Dedifferentiated amniotic fluid mesenchymal stem cell (primary cell): ENCODE results near the gene SIRT2.

Experiments used
- DNase-seq: peaks from one replicate; pipeline ENCODE4 v3.0.0-alpha.2; 2016; ENCODE audit errors: extremely low spot score

Gene SIRT2

GRCh38 chr19:38845374-38846024 is 53.9 kb downstream of the SIRT2 start:
- DNase-seq: no peak

DNA sequence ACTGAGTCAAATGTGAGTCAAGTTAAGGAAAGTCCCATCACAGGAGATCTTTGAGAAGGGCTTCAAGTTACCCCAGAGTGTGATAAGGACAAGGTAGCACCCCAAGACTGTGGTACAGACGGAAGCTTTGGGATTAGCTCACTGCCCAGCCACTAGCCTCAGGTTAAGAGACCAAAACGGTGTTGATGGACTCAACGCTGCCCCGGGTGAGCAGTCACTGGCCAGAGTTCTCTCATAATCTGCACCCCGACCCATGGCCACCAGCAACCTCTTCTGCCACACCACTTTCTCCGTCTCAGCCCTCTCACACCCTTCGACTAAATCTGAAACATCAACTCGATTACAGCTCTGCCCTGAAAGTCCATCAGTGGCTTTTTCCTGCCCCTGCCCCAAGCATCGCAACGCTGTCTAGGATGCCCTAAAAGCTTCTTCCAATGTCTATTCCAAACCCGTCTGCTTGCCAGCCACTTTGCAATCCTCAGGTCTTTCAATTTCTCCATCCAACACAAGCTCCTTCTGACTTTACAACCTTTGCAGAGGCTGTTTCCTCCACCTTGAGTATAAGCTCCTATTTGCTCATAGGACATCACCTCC is 55.2 kb downstream of the SIRT2 start:
- no peak for DNase-seq

DNA sequence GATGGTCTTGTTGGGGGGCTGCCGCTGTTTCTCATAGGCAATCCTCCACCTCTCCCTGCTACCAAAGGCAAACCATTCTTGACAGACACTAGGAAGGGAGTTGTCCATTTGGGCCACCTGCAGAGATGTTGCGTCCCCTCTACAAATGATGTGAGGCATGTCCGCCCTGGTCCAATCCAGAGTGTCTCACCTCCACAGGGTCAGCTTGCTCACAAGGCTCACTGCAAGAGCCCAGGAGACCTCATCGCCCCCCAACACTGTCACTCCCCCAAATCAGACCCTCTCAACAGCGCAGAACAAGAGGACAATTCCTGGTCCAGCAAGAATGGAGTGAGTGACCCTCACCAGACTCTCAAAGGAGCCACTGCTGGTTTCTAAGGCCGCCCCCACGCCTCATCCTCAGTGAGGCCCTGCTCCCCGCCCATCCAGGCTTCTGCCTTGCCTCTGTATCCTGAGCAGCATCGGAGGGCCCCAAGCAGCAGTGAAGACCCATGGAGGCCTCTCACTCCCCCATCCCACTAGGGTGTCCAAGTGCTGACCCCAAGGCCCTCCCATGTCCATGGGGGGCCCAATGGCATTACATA is 56.2 kb downstream of the SIRT2 start:
- DNase-seq: no peak

DNA sequence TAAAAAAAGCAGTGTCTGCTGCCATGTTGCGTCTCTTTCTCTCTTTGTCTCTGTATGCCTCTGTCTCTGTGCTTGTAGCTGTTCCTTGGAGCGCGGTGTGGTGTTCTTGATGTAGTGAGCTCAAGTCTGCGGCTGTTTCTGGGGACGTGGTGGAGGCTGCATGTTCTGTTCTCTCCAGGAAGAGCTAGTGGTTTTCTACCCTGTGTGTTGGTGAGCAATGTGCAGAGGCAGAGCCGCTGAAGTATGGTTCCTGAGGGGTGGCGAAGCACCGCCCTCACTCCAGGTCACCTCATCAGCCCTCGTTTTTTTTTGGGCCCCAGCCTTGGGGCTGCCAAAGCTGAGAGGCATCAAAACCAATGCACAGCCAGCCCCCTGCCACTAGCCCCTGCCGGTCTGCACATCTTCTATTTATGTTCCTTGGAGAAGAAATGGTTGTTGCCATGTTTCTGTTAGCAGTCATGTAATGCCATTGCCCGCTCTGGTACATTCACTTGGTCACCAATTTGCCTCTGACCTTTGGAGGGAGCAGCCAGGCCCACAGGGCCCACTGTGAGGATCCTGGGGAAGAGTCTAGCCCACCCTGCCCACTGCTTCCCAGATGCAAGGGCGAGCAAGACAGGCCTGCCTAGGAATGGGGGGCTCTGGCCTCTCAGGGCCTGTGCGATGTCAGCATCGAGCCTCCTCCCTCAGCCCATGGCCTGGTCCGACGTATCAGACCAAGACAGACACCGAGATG is 56.8 kb downstream of the SIRT2 start:
- no peak for DNase-seq

DNA sequence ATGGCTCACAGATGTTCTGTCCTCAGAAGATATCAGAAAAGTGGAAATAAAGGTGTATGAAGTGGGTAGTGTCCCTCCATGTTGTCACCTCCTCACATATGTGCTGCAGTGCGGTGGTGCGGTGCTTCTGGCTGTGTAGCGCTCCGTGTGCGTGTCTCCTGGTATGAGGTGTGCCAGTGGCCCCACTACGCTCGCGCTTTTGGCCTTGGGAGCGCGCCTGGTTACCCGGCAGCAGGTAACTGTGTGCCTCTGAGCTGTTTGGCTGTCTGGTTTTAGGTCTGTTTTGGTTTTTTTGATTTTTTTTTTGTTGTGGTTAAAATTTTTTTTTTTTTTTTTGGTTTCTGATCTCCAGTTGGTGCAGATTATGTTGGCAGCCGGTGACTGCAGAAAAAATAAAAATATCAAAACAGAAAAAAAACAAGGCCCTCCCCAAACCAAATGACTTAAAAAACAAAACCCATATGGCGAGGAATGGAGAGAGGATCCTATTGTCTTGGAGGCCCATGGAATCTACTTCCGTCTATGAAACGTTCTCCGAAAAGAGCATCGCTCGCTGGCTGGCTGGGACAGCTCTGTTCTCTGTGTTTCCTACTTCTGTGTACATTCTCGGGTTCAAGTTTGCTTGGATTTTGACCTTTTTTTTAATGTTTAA is 57.5 kb downstream of the SIRT2 start:
- no peak for DNase-seq

GRCh38 chr19:38841180-38841766 is 58.1 kb downstream of the SIRT2 start:
- DNase-seq: no peak

DNA sequence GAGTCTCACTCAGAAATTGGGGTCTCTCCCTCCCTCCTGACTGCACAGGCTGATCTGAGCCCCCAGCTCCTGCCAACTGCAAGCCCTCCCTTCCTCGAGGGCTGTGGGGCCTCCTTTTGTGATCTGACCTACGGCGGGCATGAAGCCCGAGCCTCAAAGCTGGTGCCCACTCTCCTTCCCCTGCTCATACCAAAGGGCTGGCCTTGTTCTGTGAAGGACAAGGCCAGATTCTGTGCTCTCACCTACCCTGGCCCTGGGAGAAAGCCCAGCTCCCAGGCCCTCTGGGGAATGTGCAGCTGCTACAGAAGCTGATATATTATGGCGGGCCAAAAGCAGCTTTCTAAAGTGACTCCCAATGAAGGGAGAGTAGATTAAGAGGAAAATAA is 58.8 kb downstream of the SIRT2 start:
- DNase-seq: no peak

- no peak for DNase-seq
Observed at GRCh38 chr19:38839816-38840582, 59.4 kb downstream of the SIRT2 start.

DNA sequence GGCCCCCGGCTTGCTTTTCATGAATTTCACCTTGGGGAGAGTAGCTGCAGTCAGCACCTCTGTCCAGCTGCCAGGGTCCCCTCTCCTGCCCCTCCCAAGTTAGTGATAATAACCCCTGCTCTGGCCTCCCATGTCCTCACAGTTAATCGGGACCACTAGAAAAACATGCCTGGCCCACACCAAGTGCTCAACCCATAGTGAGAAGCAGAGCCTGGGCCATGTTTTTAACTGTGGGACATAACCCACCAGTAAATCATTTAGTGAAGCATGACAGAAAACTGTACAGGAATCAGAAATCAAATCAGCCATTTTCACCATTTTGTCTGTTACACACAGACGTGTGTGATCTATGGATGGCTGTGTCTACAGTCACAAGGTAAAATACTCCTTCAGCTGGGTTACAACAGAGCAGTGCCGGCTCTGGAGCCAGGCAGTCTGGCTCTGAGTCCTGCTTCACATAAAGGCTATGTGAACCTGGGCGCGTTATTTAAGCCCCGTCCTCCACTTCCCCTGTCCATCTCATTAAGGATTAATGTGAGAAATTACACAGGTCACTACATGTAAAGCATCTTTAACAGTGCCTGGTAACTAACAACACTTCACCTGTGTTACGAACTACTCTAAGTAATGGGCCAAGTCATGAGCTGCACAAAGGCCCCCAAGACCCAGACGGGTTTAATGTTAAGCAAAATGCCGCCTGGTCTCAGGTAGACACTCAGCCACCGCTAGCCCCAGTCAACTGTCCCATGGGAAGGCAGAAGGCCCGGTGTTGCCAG is 60.2 kb downstream of the SIRT2 start:
- no peak for DNase-seq

DNA sequence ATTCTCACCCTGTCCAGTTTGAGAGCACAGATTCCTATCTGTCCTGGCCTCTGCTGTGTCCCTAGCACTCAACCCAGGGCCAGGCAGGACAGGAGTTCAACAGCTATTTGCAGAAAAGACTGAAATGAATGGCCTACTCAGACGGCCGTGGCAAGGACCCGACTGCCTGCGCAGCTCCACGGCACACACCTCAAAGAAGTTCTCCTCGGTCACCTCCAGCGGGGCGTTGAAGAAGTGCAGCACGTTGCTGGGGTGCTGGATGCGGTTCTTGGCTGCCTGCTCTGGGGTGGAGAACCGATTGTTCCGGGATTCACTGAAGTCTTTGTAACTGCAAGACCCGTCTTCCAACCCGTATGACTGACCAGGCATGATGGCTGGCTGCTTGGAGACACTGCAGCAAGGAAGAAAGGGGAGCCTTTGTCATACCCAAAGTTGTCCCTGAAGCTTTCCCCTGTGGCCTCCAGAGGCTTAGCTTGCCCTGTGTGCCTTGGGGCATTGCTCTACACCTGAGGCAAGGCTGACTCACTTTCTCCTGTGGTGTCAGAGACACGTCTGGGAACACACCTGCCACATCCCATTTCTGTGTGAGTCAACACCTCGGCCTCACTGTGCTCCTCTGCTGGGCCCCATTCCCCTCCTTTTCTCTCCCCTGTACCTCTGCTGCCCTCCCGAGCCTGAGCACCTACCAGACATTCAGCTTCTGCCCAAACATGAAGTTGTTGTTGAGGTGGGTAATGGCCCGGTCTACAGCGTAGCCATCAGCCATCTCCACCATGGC is 61.0 kb downstream of the SIRT2 start:
- no peak for DNase-seq

- DNase-seq: no peak
Observed at GRCh38 chr19:38837656-38838121, 61.7 kb downstream of the SIRT2 start.

GRCh38 chr19:38836983-38837626 is 62.3 kb downstream of the SIRT2 start:
- no peak for DNase-seq

GRCh38 chr19:38836159-38836982 is 63.0 kb downstream of the SIRT2 start:
- no peak for DNase-seq

- no peak for DNase-seq
Observed at GRCh38 chr19:38834590-38834989, 64.8 kb downstream of the SIRT2 start.

DNA sequence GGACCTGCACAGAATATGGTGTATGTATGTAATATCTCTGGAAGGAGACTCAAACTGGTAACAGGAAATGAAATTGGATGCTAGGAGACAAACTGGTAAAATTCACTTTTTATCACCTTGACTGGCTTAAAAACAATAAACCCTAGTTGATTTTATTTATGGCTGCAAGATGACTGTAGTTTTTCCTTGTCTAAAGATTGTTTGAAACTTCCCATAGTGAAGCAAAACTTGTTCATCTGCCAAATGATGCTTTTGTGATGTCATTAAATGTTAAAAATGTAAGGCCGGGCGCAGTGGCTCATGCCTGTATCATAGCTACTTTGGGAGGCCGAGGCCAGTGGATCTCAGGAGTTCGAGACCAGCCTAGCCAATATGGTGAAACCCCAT is 65.3 kb downstream of the SIRT2 start:
- no peak for DNase-seq

- no peak for DNase-seq
Observed at GRCh38 chr19:38833092-38833425, 66.4 kb downstream of the SIRT2 start.

GRCh38 chr19:38831142-38831605 is 68.2 kb downstream of the SIRT2 start:
- DNase-seq: peak; percentile 74
